GM23338 (cell line): ENCODE results near the gene MGRN1. TPM values are rescaled to one million over a fixed set of nuclear protein-coding genes. Genes with fewer than 3 reads are reported as not detected.

Source experiments
- ATAC-seq: fragments of 200-7000 bp; cut with Tn5 transposase; 3 replicates; pipeline ENCODE4 v1.9.1; 2020
- DNase-seq: peaks from one replicate; pipeline ENCODE4 v3.0.0-alpha.2; 2015; ENCODE audit warnings: low spot score
- H2AFZ ChIP-seq: fragments of 200-600 bp; sonication (generic); 2 replicates; pipeline ENCODE4 v1.8.0; 2016; ENCODE audit warnings: antibody characterized with exemption, mild to moderate bottlenecking, moderate library complexity
- H3F3A ChIP-seq: fragments of 200-600 bp; sonication (generic); replicated peaks from 2 replicates; pipeline ENCODE4 v1.8.0; 2017; ENCODE audit warnings: antibody characterized with exemption, mixed run types, low read depth
- H3K27ac ChIP-seq: fragments of 200-600 bp; sonication (generic); 2 replicates; pipeline ENCODE4 v1.6.1; 2016; ENCODE audit warnings: low read depth
- H3K27me3 ChIP-seq: fragments of 200-600 bp; sonication (generic); 2 replicates; pipeline ENCODE4 v1.8.0; 2016; ENCODE audit warnings: mild to moderate bottlenecking, mixed run types, moderate library complexity; ENCODE audit not compliant: insufficient read depth
- H3K36me3 ChIP-seq: fragments of 200-600 bp; sonication (generic); 2 replicates; pipeline ENCODE4 v1.8.0; 2016; ENCODE audit warnings: mild to moderate bottlenecking; ENCODE audit not compliant: insufficient read depth
- H3K4me1 ChIP-seq: fragments of 200-600 bp; sonication (generic); 2 replicates; pipeline ENCODE4 v1.8.0; 2016; ENCODE audit warnings: mild to moderate bottlenecking, moderate library complexity; ENCODE audit not compliant: insufficient read depth
- H3K4me2 ChIP-seq: fragments of 200-600 bp; sonication (generic); 2 replicates; pipeline ENCODE4 v1.7.1; 2017; ENCODE audit warnings: mixed run types
- H3K4me3 ChIP-seq: fragments of 200-600 bp; sonication (generic); 2 replicates; pipeline ENCODE4 v1.6.1; 2016; ENCODE audit warnings: mixed run types
- H3K79me2 ChIP-seq: fragments of 200-600 bp; sonication (generic); replicated peaks from 2 replicates; pipeline ENCODE4 v1.8.0; 2017; ENCODE audit warnings: mild to moderate bottlenecking; ENCODE audit not compliant: insufficient read depth
- H3K9me2 ChIP-seq: fragments of 200-600 bp; sonication (generic); 2 replicates; pipeline ENCODE4 v1.8.0; 2017; ENCODE audit not compliant: insufficient read depth
- H4K20me1 ChIP-seq: fragments of 200-600 bp; sonication (generic); replicated peaks from 2 replicates; pipeline ENCODE4 v1.8.0; 2017; ENCODE audit warnings: mild to moderate bottlenecking; ENCODE audit not compliant: insufficient read depth
- H3K27ac Mint-ChIP-seq: 2 replicates; pipeline ENCODE4 v1.8.0; 2020; ENCODE audit warnings: inconsistent platforms, mild to moderate bottlenecking, moderate library complexity, mixed read lengths
- H3K27me3 Mint-ChIP-seq: 3 replicates; pipeline ENCODE4 v1.8.0; 2022; ENCODE audit warnings: low read depth, mild to moderate bottlenecking, moderate library complexity, mixed read lengths, inconsistent platforms; ENCODE audit not compliant: insufficient read depth, poor library complexity
- H3K36me3 Mint-ChIP-seq: 3 replicates; pipeline ENCODE4 v1.8.0; 2021; ENCODE audit warnings: low read depth, mild to moderate bottlenecking, inconsistent platforms, moderate library complexity, mixed read lengths
- H3K4me1 Mint-ChIP-seq: 3 replicates; pipeline ENCODE4 v1.8.0; 2020; ENCODE audit warnings: mild to moderate bottlenecking, inconsistent platforms, mixed read lengths
- H3K4me3 Mint-ChIP-seq: 3 replicates; pipeline ENCODE4 v1.8.0; 2021; ENCODE audit warnings: moderate library complexity, mild to moderate bottlenecking, inconsistent platforms, mixed read lengths
- H3K9me3 Mint-ChIP-seq: 3 replicates; pipeline ENCODE4 v1.8.0; 2020; ENCODE audit warnings: moderate library complexity, mild to moderate bottlenecking, inconsistent platforms, mixed read lengths
- EZH2phosphoT487 ChIP-seq: fragments of 200-600 bp; sonication (generic); IDR thresholded peaks from one replicate; pipeline ENCODE4 v1.8.1; 2018; ENCODE audit warnings: antibody characterized with exemption; ENCODE audit not compliant: unreplicated experiment
- JUNB ChIP-seq: IDR thresholded peaks from one replicate; pipeline ENCODE4 v1.6.1; 2016; ENCODE audit warnings: antibody characterized with exemption; ENCODE audit not compliant: unreplicated experiment
- NANOG ChIP-seq: IDR thresholded peaks from 2 replicates; pipeline ENCODE4 v1.6.1; 2016; ENCODE audit warnings: antibody characterized with exemption, borderline replicate concordance
- POLR2AphosphoS5 ChIP-seq: IDR thresholded peaks from 2 replicates; pipeline ENCODE4 v1.6.1; 2016; ENCODE audit warnings: antibody characterized with exemption, low read depth
- ZNF114 ChIP-seq: fragments of 250-450 bp; sonication (Bioruptor Pico); IDR thresholded peaks from 2 replicates; pipeline ENCODE4 v1.5.0; 2020; ENCODE audit warnings: mild to moderate bottlenecking, moderate library complexity
- ZNF331 ChIP-seq: fragments of 250-450 bp; sonication (Bioruptor Pico); IDR thresholded peaks from 2 replicates; pipeline ENCODE4 v1.5.0; 2020; ENCODE audit warnings: low read depth, mild to moderate bottlenecking, moderate library complexity
- polyA plus RNA-seq: library from polyadenylated mRNA; unstranded; fragments of >200 nt; fragmentation: Nextera tagmentation; extraction: Ambion mirVana; gene quantifications from 2 replicates; pipeline ENCODE4 v1.2.1, GENCODE V29; 2016
- total RNA-seq: library from RNA; depleted of rRNA; stranded (reverse); fragments of >200 nt; shearing (Covaris generic); gene quantifications from 2 replicates; pipeline ENCODE4 v1.2.3, GENCODE V29; 2014
- TF ChIP-seq, protein P1 (sequence below), 2 experiments: fragments of 200-600 bp in 1 of 2; sonication (generic) in 1 of 2; conservative IDR thresholded peaks; 2 replicates each; pipeline versions ENCODE4 v1.5.1 to v1.6.1; 2016 to 2017; ENCODE audit warnings: antibody characterized with exemption in 2 of 2, low read depth in 2 of 2, mild to moderate bottlenecking in 2 of 2, moderate library complexity in 1 of 2
- TF ChIP-seq, protein P2 (sequence below): IDR thresholded peaks from 2 replicates; pipeline ENCODE4 v1.6.1; 2016; ENCODE audit warnings: antibody characterized with exemption
- TF ChIP-seq, protein P3 (sequence below): fragments of 250-450 bp; sonication (Bioruptor Pico); IDR thresholded peaks from 2 replicates; pipeline ENCODE4 v1.5.0; 2020; ENCODE audit warnings: mild to moderate bottlenecking, moderate library complexity

MGRN1 gene
- total and polyA plus RNA-seq, 2 experiments from 2014 or later, result 13.1 to 71.8 TPM

DNA sequence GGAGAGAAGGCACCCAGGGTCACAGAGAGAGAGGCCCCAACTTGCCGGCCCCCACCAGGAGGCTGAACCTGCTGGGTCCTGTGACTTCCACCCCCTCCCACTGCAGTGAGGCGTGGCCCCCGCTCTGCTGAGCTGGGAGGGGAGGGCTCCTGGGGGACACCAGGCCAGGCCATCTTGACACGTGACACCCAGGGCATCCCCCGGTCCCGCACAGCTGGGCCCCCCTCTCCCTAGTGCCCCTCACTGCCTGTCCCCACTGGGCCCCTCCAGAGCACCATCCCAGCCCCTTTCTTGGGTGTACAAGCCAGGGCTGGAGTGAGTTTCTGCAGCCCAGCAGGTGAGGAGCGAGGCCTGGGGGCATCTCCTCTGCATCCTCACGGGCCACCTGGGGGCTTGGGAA lies 22.3 kb upstream of the MGRN1 start:
- peaks cover 3% of the 10 kb centered on the region; the same call in 2 of the 3 replicates for H3K36me3 Mint-ChIP-seq
- ATAC-seq (no peak; the same call in 2 of the 3 replicates), DNase-seq (no peak)
- no peak overlapping the region for H2AFZ ChIP-seq
- H3K79me2 ChIP-seq, result no peaks in the 10 kb centered on the region
- H3K27ac ChIP-seq, result no peak overlapping the region
- no peaks in the 10 kb centered on the region; the same call in 1 of the 2 replicates for H3K4me1 ChIP-seq
- H3K4me3 ChIP-seq, result no peak overlapping the region
- H3K27me3 ChIP-seq, result no peaks in the 10 kb centered on the region
- H3F3A ChIP-seq, result peaks cover 5% of the 10 kb centered on the region; the same call in 1 of the 2 replicates
- no peak overlapping the region for H3K4me2 ChIP-seq
- peaks cover 13% of the 10 kb centered on the region for H3K4me1 Mint-ChIP-seq
- no peak for TF ChIP-seq EZH2phosphoT487
- no peaks in the 10 kb centered on the region for H3K9me3 Mint-ChIP-seq
- no peaks in the 10 kb centered on the region for H3K36me3 ChIP-seq
- H3K4me3 Mint-ChIP-seq, result no peak overlapping the region
- H3K27ac Mint-ChIP-seq, result no peak overlapping the region; the same call in 1 of the 2 replicates
- H4K20me1 ChIP-seq, result no peaks in the 10 kb centered on the region
- no peaks in the 10 kb centered on the region for H3K9me2 ChIP-seq
- H3K27me3 Mint-ChIP-seq, result peaks cover 16% of the 10 kb centered on the region

DNA sequence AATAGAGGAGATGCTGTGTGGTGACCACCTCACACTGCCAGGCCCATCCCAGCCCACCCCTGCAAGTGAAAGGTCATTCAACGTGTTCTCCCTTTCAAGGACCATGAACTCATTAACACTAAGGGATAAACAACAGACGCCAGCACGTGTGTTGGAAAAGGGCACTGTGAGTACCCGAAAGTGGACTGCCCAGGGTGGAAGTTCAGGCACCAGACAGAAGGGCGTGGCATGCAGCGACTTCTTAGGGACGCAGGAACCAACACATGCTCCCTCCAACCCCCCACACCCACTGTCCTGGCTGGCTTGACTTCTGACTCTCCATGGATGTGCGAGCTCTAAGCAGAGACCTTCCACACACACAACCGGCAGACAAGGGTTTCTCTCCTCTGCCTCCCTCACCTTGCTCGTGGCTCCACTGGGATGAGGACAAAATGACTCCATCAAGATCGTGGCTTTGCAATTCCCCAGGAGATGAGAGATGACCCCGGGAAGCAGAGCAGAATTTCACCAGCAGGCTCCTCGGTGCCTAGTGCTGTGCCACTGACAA lies 20.9 kb upstream of the MGRN1 start:
- DNase-seq, result no peak
- no peak for TF ChIP-seq POLR2AphosphoS5
- no peak for TF ChIP-seq ZNF331 (CRISPR knock-in tag)
- TF ChIP-seq, protein P1, sequence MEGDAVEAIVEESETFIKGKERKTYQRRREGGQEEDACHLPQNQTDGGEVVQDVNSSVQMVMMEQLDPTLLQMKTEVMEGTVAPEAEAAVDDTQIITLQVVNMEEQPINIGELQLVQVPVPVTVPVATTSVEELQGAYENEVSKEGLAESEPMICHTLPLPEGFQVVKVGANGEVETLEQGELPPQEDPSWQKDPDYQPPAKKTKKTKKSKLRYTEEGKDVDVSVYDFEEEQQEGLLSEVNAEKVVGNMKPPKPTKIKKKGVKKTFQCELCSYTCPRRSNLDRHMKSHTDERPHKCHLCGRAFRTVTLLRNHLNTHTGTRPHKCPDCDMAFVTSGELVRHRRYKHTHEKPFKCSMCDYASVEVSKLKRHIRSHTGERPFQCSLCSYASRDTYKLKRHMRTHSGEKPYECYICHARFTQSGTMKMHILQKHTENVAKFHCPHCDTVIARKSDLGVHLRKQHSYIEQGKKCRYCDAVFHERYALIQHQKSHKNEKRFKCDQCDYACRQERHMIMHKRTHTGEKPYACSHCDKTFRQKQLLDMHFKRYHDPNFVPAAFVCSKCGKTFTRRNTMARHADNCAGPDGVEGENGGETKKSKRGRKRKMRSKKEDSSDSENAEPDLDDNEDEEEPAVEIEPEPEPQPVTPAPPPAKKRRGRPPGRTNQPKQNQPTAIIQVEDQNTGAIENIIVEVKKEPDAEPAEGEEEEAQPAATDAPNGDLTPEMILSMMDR (conservative IDR thresholded peaks at IDR 0.05; ENCODE audit: low read depth in 2 of 2), result no peak
- TF ChIP-seq JUNB, result no peak
- no peak for TF ChIP-seq NANOG
- TF ChIP-seq, protein P2, sequence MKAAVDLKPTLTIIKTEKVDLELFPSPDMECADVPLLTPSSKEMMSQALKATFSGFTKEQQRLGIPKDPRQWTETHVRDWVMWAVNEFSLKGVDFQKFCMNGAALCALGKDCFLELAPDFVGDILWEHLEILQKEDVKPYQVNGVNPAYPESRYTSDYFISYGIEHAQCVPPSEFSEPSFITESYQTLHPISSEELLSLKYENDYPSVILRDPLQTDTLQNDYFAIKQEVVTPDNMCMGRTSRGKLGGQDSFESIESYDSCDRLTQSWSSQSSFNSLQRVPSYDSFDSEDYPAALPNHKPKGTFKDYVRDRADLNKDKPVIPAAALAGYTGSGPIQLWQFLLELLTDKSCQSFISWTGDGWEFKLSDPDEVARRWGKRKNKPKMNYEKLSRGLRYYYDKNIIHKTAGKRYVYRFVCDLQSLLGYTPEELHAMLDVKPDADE, result no peak
- no peak for TF ChIP-seq ZNF114 (CRISPR knock-in tag)
- TF ChIP-seq, protein P3, sequence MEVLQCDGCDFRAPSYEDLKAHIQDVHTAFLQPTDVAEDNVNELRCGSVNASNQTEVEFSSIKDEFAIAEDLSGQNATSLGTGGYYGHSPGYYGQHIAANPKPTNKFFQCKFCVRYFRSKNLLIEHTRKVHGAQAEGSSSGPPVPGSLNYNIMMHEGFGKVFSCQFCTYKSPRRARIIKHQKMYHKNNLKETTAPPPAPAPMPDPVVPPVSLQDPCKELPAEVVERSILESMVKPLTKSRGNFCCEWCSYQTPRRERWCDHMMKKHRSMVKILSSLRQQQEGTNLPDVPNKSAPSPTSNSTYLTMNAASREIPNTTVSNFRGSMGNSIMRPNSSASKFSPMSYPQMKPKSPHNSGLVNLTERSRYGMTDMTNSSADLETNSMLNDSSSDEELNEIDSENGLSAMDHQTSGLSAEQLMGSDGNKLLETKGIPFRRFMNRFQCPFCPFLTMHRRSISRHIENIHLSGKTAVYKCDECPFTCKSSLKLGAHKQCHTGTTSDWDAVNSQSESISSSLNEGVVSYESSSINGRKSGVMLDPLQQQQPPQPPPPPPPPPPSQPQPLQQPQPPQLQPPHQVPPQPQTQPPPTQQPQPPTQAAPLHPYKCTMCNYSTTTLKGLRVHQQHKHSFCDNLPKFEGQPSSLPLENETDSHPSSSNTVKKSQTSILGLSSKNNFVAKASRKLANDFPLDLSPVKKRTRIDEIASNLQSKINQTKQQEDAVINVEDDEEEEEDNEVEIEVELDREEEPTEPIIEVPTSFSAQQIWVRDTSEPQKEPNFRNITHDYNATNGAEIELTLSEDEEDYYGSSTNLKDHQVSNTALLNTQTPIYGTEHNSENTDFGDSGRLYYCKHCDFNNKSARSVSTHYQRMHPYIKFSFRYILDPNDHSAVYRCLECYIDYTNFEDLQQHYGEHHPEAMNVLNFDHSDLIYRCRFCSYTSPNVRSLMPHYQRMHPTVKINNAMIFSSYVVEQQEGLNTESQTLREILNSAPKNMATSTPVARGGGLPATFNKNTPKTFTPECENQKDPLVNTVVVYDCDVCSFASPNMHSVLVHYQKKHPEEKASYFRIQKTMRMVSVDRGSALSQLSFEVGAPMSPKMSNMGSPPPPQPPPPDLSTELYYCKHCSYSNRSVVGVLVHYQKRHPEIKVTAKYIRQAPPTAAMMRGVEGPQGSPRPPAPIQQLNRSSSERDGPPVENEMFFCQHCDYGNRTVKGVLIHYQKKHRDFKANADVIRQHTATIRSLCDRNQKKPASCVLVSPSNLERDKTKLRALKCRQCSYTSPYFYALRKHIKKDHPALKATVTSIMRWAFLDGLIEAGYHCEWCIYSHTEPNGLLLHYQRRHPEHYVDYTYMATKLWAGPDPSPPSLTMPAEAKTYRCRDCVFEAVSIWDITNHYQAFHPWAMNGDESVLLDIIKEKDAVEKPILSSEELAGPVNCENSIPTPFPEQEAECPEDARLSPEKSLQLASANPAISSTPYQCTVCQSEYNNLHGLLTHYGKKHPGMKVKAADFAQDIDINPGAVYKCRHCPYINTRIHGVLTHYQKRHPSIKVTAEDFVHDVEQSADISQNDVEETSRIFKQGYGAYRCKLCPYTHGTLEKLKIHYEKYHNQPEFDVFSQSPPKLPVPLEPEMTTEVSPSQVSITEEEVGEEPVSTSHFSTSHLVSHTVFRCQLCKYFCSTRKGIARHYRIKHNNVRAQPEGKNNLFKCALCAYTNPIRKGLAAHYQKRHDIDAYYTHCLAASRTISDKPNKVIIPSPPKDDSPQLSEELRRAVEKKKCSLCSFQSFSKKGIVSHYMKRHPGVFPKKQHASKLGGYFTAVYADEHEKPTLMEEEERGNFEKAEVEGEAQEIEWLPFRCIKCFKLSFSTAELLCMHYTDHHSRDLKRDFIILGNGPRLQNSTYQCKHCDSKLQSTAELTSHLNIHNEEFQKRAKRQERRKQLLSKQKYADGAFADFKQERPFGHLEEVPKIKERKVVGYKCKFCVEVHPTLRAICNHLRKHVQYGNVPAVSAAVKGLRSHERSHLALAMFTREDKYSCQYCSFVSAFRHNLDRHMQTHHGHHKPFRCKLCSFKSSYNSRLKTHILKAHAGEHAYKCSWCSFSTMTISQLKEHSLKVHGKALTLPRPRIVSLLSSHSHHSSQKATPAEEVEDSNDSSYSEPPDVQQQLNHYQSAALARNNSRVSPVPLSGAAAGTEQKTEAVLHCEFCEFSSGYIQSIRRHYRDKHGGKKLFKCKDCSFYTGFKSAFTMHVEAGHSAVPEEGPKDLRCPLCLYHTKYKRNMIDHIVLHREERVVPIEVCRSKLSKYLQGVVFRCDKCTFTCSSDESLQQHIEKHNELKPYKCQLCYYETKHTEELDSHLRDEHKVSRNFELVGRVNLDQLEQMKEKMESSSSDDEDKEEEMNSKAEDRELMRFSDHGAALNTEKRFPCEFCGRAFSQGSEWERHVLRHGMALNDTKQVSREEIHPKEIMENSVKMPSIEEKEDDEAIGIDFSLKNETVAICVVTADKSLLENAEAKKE (CRISPR knock-in tag), result no peak

More for the DNA sequence above, 20.9 kb upstream of the MGRN1 start:
- H3K27ac ChIP-seq, result 0 out of 2 replicates have a peak overlapping the region, but pooled peaks have one; percentile 39
- no peaks in the 10 kb centered on the region for H3K9me3 Mint-ChIP-seq
- H3K27me3 ChIP-seq, result no peaks in the 10 kb centered on the region
- H3K9me2 ChIP-seq, result no peaks in the 10 kb centered on the region
- no peak overlapping the region for H2AFZ ChIP-seq
- H3K4me1 Mint-ChIP-seq, result peaks cover 10% of the 10 kb centered on the region
- no peak overlapping the region for H3K27ac Mint-ChIP-seq
- H3K4me2 ChIP-seq, result no peak overlapping the region
- no peak for ATAC-seq
- no peak overlapping the region for H3K4me3 Mint-ChIP-seq
- H3F3A ChIP-seq, result peaks cover 5% of the 10 kb centered on the region; the same call in 1 of the 2 replicates
- peaks cover 18% of the 10 kb centered on the region for H3K27me3 Mint-ChIP-seq
- no peaks in the 10 kb centered on the region; the same call in 1 of the 2 replicates for H3K4me1 ChIP-seq
- H3K4me3 ChIP-seq, result no peak overlapping the region
- peaks cover 12% of the 10 kb centered on the region for H3K36me3 Mint-ChIP-seq
- no peaks in the 10 kb centered on the region for H4K20me1 ChIP-seq
- H3K79me2 ChIP-seq, result no peaks in the 10 kb centered on the region
- H3K36me3 ChIP-seq, result no peaks in the 10 kb centered on the region
